ENCODE data around the gene CITED1.
"Not testable (repeated sequence)": the region's sequence is repeated elsewhere in the genome, so short reads cannot be mapped to it uniquely, and the experiment has no call there.

Gene CITED1, protein sequence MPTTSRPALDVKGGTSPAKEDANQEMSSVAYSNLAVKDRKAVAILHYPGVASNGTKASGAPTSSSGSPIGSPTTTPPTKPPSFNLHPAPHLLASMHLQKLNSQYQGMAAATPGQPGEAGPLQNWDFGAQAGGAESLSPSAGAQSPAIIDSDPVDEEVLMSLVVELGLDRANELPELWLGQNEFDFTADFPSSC

GRCh38 chrX:72305286-72306084 lies at the start of gene CITED1:
Gene CITED1, minus strand, starts transcription at chrX:72305914. Its CDS starts 3,045 bp downstream, at chrX:72302869.
- DNase-seq: peak; percentile 11

DNA sequence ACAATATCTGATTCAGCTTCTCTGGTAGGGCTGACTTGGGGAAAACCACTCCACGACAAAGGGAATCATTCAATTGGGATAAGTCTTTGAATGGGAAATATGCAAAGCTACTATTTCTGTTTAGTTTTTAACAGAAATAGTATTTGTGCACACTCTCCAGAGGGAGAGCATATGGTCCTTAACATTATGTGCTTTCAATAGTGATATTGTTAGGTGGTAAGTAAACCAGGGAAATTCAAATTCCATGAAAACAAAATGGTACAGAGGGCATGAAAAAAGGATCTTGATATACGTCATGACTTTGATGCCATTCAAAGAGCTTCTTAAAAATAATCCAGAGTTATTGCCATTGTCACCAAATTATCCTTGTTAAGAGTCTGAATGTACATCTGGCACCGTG lies 47.1 kb upstream of the CITED1 start:
- no peak for DNase-seq

- no peak for DNase-seq
Measured at GRCh38 chrX:72351606-72352334, 46.1 kb upstream of the CITED1 start.

DNA sequence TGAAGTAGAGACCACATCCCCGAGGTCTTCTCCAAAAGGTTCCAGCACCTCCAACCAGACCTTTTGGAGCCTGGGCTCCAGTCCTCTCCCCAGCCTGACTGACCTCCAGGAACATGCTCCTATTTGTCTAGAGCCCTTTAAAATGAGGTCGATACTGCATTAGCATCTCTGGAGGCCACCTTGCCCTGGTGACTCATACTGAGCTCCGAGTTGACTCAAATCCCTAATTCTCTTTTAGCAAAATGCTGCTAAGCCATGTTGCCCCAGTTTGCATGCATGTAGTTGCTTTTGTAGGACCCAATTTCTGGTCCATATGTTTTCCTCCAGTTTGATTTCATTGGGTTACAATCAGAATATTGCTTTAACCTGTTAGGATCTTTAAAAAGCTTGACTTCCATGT lies 43.5 kb upstream of the CITED1 start:
- DNase-seq: no peak

GRCh38 chrX:72348247-72348979 lies 42.7 kb upstream of the CITED1 start:
- DNase-seq: no peak

DNA sequence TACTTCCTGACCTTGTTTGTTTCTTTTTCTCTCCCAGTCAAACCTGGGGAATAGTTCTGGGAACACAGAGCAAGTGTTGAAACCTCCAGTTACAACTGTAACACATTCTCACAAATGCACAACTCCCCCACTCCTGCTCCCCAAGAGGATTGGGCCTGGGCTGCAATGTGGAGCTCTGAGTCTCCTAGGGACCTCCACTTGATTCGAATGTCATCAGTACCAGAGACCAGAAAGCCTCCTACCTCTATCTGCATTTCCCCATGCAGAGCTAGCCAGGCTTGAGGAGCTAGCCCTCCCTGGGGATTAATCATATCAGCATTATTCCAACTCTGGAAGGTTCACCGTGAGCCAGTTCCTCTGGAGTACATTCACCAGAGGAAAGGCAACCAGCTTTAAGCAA lies 41.7 kb upstream of the CITED1 start:
- no peak for DNase-seq

DNA sequence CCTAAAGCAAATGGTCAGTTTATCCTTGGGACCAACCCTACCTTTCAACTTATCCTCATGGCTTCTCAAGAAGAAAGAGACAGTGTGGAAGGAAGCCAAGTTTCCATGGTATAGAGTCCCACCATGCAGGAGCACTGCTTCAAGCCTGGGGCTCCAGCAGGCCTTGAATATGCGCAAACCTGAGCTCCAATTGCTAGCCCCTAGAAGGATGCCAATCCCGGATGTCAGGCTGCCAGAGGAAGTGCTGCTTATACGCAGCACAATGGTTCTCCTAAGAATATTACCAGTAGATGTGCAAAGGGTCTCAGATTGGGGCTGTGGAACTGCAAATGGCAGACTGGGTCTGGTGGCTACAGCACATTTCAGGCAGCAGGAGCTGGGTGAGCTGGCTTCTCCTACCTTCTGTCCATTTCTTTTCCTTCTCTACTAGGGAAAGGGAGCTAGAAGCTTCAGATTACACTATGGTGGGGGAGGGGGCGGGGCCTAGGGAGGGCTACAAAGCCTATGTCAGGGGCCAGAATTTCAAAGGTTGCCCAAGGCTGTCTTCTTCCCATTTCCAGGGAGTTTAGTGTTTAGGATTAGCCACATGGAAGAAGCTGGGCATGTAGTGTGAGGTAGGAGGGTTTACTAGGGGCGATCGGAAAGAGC lies 40.7 kb upstream of the CITED1 start:
- no peak for DNase-seq

GRCh38 chrX:72340626-72341025 lies 34.9 kb upstream of the CITED1 start:
- DNase-seq: no peak

GRCh38 chrX:72340041-72340440 lies 34.3 kb upstream of the CITED1 start:
- DNase-seq: no peak

GRCh38 chrX:72330131-72330530 lies 24.4 kb upstream of the CITED1 start:
- no peak for DNase-seq

DNA sequence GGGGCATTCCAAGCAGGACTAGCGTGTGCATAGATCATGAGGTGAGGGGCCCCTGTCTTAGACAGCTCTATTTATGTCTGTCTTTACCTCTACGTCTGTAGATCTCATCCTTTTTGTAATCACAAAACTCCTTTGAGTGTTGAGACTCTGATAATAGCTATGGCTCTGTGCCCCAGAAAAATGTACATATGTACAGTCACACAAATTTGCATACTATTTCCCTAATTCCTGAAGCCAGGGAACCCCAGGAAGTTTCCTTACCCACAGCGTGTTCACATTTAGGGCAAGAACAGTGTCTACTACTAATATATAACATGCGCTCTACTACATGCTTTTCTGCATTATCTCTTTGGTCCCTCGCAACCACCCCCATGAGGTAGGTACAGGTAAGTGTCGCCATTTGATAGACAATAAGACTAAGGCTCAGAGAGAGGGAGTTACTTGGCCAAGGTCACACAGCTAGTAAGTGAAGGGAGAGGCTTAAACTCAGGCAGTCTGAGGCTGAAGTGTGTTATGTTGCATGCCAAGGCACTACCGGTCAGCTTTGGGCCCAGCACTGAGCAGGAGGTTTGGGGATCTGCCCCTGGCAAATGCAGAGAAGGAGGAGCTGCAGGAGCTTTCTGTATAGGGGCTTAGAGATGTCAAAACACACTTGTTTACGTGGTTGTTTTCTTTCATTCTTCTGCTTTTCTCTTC lies 21.0 kb upstream of the CITED1 start:
- DNase-seq: no peak

- not testable (repeated sequence) for DNase-seq
Measured at GRCh38 chrX:72319651-72320050, 13.9 kb upstream of the CITED1 start.

GRCh38 chrX:72317139-72317538 lies 11.4 kb upstream of the CITED1 start:
- no peak for DNase-seq

GRCh38 chrX:72316408-72317110 lies 10.8 kb upstream of the CITED1 start:
- no peak for DNase-seq

GRCh38 chrX:72314881-72315280 lies 9.2 kb upstream of the CITED1 start:
- DNase-seq: no peak

- no peak for DNase-seq
Measured at GRCh38 chrX:72313707-72314641, 8.3 kb upstream of the CITED1 start.

DNA sequence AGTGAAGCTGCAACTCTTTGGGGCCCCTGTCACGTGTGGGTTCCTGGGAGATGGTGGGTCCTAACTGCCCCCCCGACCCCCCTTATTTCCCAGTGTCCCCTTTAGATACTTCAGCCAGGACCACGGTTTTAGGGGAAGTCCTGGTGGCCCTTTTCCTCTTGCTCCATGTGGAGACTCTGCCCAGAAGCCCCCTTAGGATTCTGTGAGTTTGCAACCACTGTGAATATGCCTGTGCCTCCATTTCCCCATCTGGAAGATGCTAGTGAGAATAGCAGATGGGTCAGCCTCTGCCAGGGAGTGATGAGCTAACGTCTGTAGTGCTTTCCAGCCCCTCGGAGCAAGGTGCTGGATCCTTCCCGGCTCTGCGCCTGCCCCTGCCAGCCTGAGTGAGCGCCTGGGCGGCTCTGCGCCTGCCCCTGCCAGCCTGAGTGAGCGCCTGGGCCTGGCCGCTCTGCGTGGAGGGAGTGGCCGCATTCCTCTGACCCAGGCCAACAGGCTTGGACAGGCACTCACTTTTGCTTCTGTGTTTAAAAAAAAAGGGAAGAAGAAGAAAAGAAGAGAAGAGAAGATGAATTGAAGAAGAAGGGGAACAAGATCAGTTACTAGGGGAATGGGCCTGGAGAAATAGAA lies 6.7 kb upstream of the CITED1 start:
- no peak for DNase-seq

DNA sequence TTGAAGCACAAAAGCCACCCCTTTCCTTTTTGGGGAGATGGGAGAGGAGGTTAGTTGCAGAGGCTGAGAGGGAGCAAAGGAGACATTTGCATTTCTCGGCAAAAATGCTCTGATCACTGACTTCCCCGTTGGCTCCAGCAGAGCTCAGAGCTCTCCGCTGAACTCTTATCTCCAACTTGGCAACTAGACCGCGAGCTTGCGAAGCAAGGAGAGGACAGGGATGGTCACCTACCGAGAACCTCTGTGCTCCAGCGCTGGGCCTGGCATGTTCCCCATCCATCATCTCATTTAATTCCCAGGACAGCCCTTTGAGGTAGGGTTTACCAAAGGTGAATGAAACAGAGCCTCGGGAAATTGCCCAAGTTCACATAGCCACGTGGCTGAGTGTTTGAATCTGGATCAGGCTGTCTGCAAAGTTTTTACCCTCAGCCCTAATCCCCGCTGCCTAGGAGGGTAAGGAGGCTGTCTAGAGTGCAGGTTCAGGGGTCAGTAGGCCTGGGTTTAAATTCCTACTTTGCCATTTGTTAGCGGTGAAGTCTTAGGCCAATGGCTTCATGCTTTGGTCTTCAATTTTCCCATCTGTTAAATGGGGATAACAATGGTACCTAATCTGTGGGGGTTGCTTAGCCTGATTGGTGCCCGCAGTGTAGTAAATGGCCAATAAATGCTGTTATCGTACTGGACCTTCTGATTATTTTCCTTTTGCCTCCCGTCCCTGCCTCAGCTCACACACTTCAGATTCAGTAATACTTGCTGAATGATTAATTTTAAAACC lies 3.8 kb upstream of the CITED1 start:
- no peak for DNase-seq
